ENCODE data around the gene OTOG.

GRCh38 chr11:17570034-17570433 lies 23.0 kb downstream of the OTOG start:
- TF ChIP-seq, protein P1, sequence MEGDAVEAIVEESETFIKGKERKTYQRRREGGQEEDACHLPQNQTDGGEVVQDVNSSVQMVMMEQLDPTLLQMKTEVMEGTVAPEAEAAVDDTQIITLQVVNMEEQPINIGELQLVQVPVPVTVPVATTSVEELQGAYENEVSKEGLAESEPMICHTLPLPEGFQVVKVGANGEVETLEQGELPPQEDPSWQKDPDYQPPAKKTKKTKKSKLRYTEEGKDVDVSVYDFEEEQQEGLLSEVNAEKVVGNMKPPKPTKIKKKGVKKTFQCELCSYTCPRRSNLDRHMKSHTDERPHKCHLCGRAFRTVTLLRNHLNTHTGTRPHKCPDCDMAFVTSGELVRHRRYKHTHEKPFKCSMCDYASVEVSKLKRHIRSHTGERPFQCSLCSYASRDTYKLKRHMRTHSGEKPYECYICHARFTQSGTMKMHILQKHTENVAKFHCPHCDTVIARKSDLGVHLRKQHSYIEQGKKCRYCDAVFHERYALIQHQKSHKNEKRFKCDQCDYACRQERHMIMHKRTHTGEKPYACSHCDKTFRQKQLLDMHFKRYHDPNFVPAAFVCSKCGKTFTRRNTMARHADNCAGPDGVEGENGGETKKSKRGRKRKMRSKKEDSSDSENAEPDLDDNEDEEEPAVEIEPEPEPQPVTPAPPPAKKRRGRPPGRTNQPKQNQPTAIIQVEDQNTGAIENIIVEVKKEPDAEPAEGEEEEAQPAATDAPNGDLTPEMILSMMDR (conservative IDR thresholded peaks at IDR 0.05 in 1 of 2, IDR thresholded peaks at IDR 0.05 in 1 of 2; ENCODE audit: extremely low read depth in 1 of 2, insufficient read depth in 1 of 2, low read depth in 1 of 2, low read length in 2 of 2) = no peak
- no peak for TF ChIP-seq EZH2 (IDR thresholded peaks at IDR 0.05; ENCODE audit: borderline replicate concordance, low read length)
